Tracheal epithelial cell (primary cell): ENCODE results near the gene SLC16A4. TPM values are rescaled to one million over a fixed set of nuclear protein-coding genes. Genes with fewer than 3 reads are reported as not detected.

ENCODE experiments used
- total RNA-seq: library from RNA; depleted of rRNA; stranded (reverse); fragments of >200 nt; gene quantifications from 2 replicates; pipeline ENCODE4 v1.2.1, GENCODE V29; 2014

SLC16A4 gene
- 36.9 and 48.2 TPM in 2 replicates for total RNA-seq

DNA sequence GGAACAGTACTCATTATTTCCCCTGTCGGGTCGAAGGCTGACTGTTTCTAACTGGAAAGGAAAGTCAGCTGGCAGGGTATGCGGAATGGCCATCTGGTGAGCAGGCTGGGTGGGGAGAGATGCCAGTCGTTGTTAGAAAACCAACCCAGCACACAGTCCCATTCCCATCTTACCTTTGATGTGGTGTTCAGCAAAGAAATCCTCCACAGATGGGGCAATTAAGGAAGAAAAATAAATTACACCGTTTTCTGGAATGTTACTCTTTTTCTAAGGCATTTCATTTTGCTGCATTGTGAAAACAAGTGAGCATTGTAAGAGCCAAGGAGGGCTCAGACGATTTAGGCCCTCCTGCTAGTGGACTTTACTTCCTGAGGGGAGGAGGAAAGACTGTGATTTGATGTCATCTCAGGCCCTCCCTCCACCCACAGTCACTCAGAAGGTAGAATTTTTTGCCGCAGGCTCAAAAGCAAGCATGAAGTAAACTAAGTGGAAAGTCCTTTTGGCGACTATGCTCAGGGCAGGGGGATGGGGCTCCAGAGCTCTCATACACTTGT lies at the start of gene SLC16A4:
SLC16A4 (minus strand) TSS at position 335 of the 554 bp plus-strand sequence. CDS start 1,703 bp downstream, outside the sequence.

GRCh38 chr1:110407260-110408210 lies 16.7 kb upstream of the SLC16A4 start, which contains the start of gene LAMTOR5:
Gene LAMTOR5 (minus strand): TSS chr1:110407694. CDS start chr1:110407620, 74 bp downstream.

GRCh38 chr1:110338886-110339406 lies 51.9 kb downstream of the SLC16A4 start, which contains the start of gene RBM15:
Gene RBM15 (plus strand): TSS chr1:110339377. CDS start chr1:110339406, 29 bp downstream.

Other genes with a start within 250 kb of the SLC16A4 start
- 0.24 TPM in 1 of 2 replicates, not detected in the other for gene SLC6A17, start 240.5 kb downstream of the SLC16A4 start, total RNA-seq
- gene KCNC4, start 180.7 kb downstream of the SLC16A4 start, total RNA-seq, result 1.4 and 1.7 TPM in 2 replicates
- gene RBM15, start 51.6 kb downstream of the SLC16A4 start, total RNA-seq, result 22.7 and 24.7 TPM in 2 replicates
- 23.2 and 29.9 TPM in 2 replicates for gene LAMTOR5, start 16.7 kb upstream of the SLC16A4 start, total RNA-seq
- gene PROK1, start 60.1 kb upstream of the SLC16A4 start, total RNA-seq, result not detected in 2 replicates
- gene KCNA10, start 128.1 kb upstream of the SLC16A4 start, total RNA-seq, result not detected in 2 replicates
- gene KCNA2, start 215.3 kb upstream of the SLC16A4 start, total RNA-seq, result not detected in 2 replicates